Neural cell (in vitro differentiated cells): Measurements from ENCODE around the gene SUN1. TPM values are rescaled to one million over a fixed set of nuclear protein-coding genes. Genes with fewer than 3 reads are reported as not detected.

Experiments used
- H2AFZ ChIP-seq: fragments of 200-600, 300-800 bp; sonication (generic), shearing (Covaris generic); 2 replicates; pipeline ENCODE4 v1.6.0; 2014; ENCODE audit warnings: low read depth, mild to moderate bottlenecking, antibody characterized with exemption, low read length, moderate library complexity
- H3F3A ChIP-seq: fragments of 200-600 bp; shearing (Covaris generic); 2 replicates; pipeline ENCODE4 v1.6.1; 2016; ENCODE audit warnings: mild to moderate bottlenecking, moderate library complexity, mixed read lengths, antibody characterized with exemption, low read length; ENCODE audit not compliant: insufficient read depth, poor library complexity, severe bottlenecking
- H3K27ac ChIP-seq: fragments of 200-600, 300-800 bp; sonication (generic), shearing (Covaris generic); 2 replicates; pipeline ENCODE4 v1.5.1; 2014; ENCODE audit warnings: mild to moderate bottlenecking, low read length, moderate library complexity
- H3K27me3 ChIP-seq: fragments of 300-800, 200-600 bp; sonication (generic), shearing (Covaris generic); 2 replicates; pipeline ENCODE4 v1.6.0; 2014; ENCODE audit warnings: mild to moderate bottlenecking, low read depth, low read length, moderate library complexity; ENCODE audit not compliant: insufficient read depth
- H3K36me3 ChIP-seq: fragments of 300-800, 200-600 bp; sonication (generic), shearing (Covaris generic); 2 replicates; pipeline ENCODE4 v1.5.1; 2014; ENCODE audit warnings: mild to moderate bottlenecking, antibody characterized with exemption, low read length, moderate library complexity; ENCODE audit not compliant: insufficient read depth
- H3K4me2 ChIP-seq: fragments of 300-800, 200-600 bp; sonication (generic), shearing (Covaris generic); 2 replicates; pipeline ENCODE4 v1.6.0; 2014; ENCODE audit warnings: mild to moderate bottlenecking, low read length
- H3K4me3 ChIP-seq: fragments of 300-800, 200-600 bp; sonication (generic), shearing (Covaris generic); 2 replicates; pipeline ENCODE4 v1.5.1; 2014; ENCODE audit warnings: mild to moderate bottlenecking, low read length, moderate library complexity
- H3K79me2 ChIP-seq: fragments of 200-600 bp; shearing (Covaris generic); replicated peaks from 2 replicates; pipeline ENCODE4 v1.6.0; 2014; ENCODE audit warnings: mild to moderate bottlenecking, low read length, moderate library complexity; ENCODE audit not compliant: insufficient read depth
- H3K9ac ChIP-seq: fragments of 300-800, 200-600 bp; sonication (generic), shearing (Covaris generic); 2 replicates; pipeline ENCODE4 v1.6.1; 2016; ENCODE audit warnings: mild to moderate bottlenecking, low read length, mixed read lengths
- H3K9me2 ChIP-seq: fragments of 200-600 bp; shearing (Covaris generic); 2 replicates; pipeline ENCODE4 v1.6.1; 2016; ENCODE audit warnings: mild to moderate bottlenecking, low read length, mixed read lengths; ENCODE audit not compliant: insufficient read depth
- H3K9me3 ChIP-seq: fragments of 200-600, 300-800 bp; sonication (generic), shearing (Covaris generic); 2 replicates; pipeline ENCODE4 v1.6.1; 2016; ENCODE audit warnings: mild to moderate bottlenecking, mixed run types, low read length, moderate library complexity, mixed read lengths
- H4K20me1 ChIP-seq: fragments of 200-600 bp; shearing (Covaris generic); 2 replicates; pipeline ENCODE4 v1.6.1; 2016; ENCODE audit warnings: mild to moderate bottlenecking, mixed run types; ENCODE audit not compliant: insufficient read depth
- EP300 ChIP-seq: fragments of 450-650 bp; conservative IDR thresholded peaks from 2 replicates; pipeline ENCODE4 v1.6.1; 2014; ENCODE audit warnings: antibody characterized with exemption, mild to moderate bottlenecking, moderate library complexity; ENCODE audit not compliant: poor library complexity, severe bottlenecking
- EZH2 ChIP-seq: fragments of 200-600, 300-800 bp; shearing (Covaris generic), sonication (generic); IDR thresholded peaks from 2 replicates; pipeline ENCODE4 v1.6.1; 2014; ENCODE audit warnings: antibody characterized with exemption, low read length, borderline replicate concordance, mild to moderate bottlenecking; ENCODE audit not compliant: insufficient read depth, poor library complexity, severe bottlenecking
- MXI1 ChIP-seq: fragments of 450-650 bp; conservative IDR thresholded peaks from 2 replicates; pipeline ENCODE4 v1.6.1; 2014; ENCODE audit warnings: antibody characterized with exemption, mild to moderate bottlenecking; ENCODE audit not compliant: poor library complexity, severe bottlenecking
- POLR2AphosphoS5 ChIP-seq: IDR thresholded peaks from 2 replicates; pipeline ENCODE4 v1.6.1; 2012
- RAD21 ChIP-seq: fragments of 450-650 bp; conservative IDR thresholded peaks from 2 replicates; pipeline ENCODE4 v1.6.1; 2014; ENCODE audit warnings: antibody characterized with exemption, mild to moderate bottlenecking, moderate library complexity
- SMC3 ChIP-seq: fragments of 450-650 bp; conservative IDR thresholded peaks from 2 replicates; pipeline ENCODE4 v1.6.1; 2014; ENCODE audit warnings: antibody characterized with exemption, mild to moderate bottlenecking, moderate library complexity; ENCODE audit not compliant: poor library complexity
- TAF1 ChIP-seq: IDR thresholded peaks from 2 replicates; pipeline ENCODE4 v1.6.1; 2012; ENCODE audit warnings: low read depth
- polyA plus RNA-seq: library from polyadenylated mRNA; depleted of rRNA; stranded (reverse); fragments of >200 nt; gene quantifications from 2 replicates; pipeline ENCODE4 v1.2.3, GENCODE V29; 2014
- TF ChIP-seq, protein P1 (sequence below): IDR thresholded peaks from 2 replicates; pipeline ENCODE4 v1.6.1; 2012; ENCODE audit warnings: borderline replicate concordance
- TF ChIP-seq, protein P2 (sequence below): fragments of 450-650 bp; IDR thresholded peaks from 2 replicates; pipeline ENCODE4 v1.5.1; 2014; ENCODE audit warnings: antibody characterized with exemption, mild to moderate bottlenecking, moderate library complexity; ENCODE audit not compliant: poor library complexity, severe bottlenecking

The SUN1 gene
- polyA plus RNA-seq, 1 donor from 2014 or later = 309 TPM

DNA sequence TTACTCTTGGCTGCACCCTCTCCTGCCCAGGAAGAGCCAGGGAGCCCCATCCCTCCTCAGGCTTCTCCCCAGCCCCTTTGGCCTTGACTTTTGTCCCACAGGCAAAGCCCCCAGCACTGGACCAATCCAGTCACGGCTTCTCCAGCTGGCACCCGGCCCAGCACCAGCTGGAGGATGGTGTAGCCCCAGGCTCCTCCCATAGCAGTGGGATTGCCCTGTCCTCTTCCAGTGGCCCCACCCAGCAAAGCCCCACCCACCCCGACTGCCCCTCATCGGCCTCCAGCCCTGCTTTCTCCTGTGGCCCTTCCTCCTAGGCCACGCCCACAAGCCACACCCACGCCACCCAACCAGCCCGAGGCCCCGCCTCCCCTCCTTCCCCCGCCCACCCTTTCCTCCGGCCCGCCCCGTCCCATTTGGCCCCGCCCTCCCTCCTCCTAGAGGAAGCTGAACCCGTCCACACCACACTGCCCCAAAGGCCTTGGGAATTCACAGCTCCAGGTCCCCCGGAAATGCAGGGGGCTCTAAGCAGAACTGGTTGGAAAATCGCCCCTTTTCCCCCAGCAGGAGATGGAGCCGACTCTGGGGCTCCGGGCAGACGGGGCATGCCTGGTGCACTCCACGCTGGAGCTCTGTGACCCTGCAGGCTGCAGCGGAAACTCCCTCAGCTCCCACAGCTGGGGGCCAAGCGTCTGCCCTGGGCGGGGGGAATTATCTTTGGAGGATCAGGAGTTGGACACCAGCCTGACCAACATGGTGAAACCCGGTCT lies 69.3 kb downstream of the SUN1 start:
- Histone ChIP-seq H3K4me3 (no peak overlapping the region), H3K9me2 (no peaks in the 10 kb centered on the region), H3K27ac (no peak overlapping the region), H3K27me3 (peaks cover 10% of the 10 kb centered on the region), H3K9ac (no peak overlapping the region), H3F3A (no peaks in the 10 kb centered on the region), H3K4me2 (no peak overlapping the region), H4K20me1 (no peaks in the 10 kb centered on the region), H3K36me3 (no peaks in the 10 kb centered on the region), H3K79me2 (no peaks in the 10 kb centered on the region), H2AFZ (no peak overlapping the region), H3K9me3 (no peaks in the 10 kb centered on the region)
- TF ChIP-seq POLR2AphosphoS5 = no peak
- TF ChIP-seq, protein P1, sequence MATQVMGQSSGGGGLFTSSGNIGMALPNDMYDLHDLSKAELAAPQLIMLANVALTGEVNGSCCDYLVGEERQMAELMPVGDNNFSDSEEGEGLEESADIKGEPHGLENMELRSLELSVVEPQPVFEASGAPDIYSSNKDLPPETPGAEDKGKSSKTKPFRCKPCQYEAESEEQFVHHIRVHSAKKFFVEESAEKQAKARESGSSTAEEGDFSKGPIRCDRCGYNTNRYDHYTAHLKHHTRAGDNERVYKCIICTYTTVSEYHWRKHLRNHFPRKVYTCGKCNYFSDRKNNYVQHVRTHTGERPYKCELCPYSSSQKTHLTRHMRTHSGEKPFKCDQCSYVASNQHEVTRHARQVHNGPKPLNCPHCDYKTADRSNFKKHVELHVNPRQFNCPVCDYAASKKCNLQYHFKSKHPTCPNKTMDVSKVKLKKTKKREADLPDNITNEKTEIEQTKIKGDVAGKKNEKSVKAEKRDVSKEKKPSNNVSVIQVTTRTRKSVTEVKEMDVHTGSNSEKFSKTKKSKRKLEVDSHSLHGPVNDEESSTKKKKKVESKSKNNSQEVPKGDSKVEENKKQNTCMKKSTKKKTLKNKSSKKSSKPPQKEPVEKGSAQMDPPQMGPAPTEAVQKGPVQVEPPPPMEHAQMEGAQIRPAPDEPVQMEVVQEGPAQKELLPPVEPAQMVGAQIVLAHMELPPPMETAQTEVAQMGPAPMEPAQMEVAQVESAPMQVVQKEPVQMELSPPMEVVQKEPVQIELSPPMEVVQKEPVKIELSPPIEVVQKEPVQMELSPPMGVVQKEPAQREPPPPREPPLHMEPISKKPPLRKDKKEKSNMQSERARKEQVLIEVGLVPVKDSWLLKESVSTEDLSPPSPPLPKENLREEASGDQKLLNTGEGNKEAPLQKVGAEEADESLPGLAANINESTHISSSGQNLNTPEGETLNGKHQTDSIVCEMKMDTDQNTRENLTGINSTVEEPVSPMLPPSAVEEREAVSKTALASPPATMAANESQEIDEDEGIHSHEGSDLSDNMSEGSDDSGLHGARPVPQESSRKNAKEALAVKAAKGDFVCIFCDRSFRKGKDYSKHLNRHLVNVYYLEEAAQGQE = no peak
- TF ChIP-seq EP300 = no peak
- no peak for TF ChIP-seq MXI1

DNA sequence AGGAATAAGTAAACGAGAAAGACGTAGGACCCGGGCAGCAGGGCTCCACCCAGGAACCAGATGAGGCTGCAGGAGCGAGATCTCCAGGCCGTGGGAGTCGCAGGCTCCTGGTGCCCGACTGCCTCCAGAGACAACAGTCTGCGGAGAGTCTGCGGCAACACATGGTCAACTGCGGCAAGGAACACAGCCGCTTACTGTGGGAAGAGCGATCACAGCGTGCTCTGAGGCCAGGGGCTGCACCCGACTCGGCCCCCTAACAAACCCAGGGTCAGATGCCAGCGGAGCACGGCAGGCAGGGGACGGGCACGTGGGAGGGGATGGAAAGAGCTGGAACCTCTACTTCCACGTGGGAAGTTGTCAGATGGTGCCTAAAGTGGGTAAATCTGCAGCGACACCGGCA lies 70.7 kb downstream of the SUN1 start:
- Histone ChIP-seq H3K9ac (no peak overlapping the region), H3K9me2 (no peaks in the 10 kb centered on the region), H2AFZ (no peak overlapping the region), H3K4me3 (no peak overlapping the region), H3K4me2 (no peak overlapping the region), H3K36me3 (no peaks in the 10 kb centered on the region), H4K20me1 (no peaks in the 10 kb centered on the region), H3K9me3 (no peaks in the 10 kb centered on the region), H3K27me3 (peaks cover 10% of the 10 kb centered on the region), H3K27ac (no peak overlapping the region), H3F3A (no peaks in the 10 kb centered on the region), H3K79me2 (no peaks in the 10 kb centered on the region)
- TF ChIP-seq MXI1 (no peak), EZH2 (no peak), TAF1 (no peak), SMC3 (no peak), EP300 (no peak), POLR2AphosphoS5 (no peak), RAD21 (no peak)
- TF ChIP-seq, protein P1 = no peak
- TF ChIP-seq, protein P2, sequence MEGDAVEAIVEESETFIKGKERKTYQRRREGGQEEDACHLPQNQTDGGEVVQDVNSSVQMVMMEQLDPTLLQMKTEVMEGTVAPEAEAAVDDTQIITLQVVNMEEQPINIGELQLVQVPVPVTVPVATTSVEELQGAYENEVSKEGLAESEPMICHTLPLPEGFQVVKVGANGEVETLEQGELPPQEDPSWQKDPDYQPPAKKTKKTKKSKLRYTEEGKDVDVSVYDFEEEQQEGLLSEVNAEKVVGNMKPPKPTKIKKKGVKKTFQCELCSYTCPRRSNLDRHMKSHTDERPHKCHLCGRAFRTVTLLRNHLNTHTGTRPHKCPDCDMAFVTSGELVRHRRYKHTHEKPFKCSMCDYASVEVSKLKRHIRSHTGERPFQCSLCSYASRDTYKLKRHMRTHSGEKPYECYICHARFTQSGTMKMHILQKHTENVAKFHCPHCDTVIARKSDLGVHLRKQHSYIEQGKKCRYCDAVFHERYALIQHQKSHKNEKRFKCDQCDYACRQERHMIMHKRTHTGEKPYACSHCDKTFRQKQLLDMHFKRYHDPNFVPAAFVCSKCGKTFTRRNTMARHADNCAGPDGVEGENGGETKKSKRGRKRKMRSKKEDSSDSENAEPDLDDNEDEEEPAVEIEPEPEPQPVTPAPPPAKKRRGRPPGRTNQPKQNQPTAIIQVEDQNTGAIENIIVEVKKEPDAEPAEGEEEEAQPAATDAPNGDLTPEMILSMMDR = no peak
